K562 (cell line): ENCODE measurements around the gene CNFN. TPM values are rescaled to one million over a fixed set of nuclear protein-coding genes. Genes with fewer than 3 reads are reported as not detected.

ENCODE experiments used
- ATAC-seq: fragments of 200-7000 bp; cut with Tn5 transposase; 3 replicates; pipeline ENCODE4 v1.9.1; 2020; ENCODE audit warnings: moderate library complexity
- BruUV-seq: library from RNA; stranded (reverse); fragments of 400-500 nt; replicated peaks from 2 replicates; lab custom pipeline; 2021; lab: Mats Ljungman, UMichigan
- CTCF ChIA-PET: fragments of 300-600 bp; formaldehyde crosslinking; extraction: SDS; loops from one replicate; lab custom pipeline; 2021; ENCODE audit warnings: low intra/inter-chr PET ratio; lab: Yijun Ruan, JAX
- POLR2A ChIA-PET: fragments of 300-600, 350-650 bp; sonication (Branson Sonifier 250); formaldehyde crosslinking; extraction: SDS; loops from one replicate; lab custom pipeline; 2021; ENCODE audit warnings: antibody characterized with exemption, inconsistent platforms; lab: Yijun Ruan, JAX
- DNase-seq, 4 experiments: peaks; one replicate each; pipeline versions ENCODE4 v3.0.0 to v3.0.0-alpha.2; 2011 to 2018; ENCODE audit warnings: low spot score in 3 of 4, mixed read lengths in 3 of 4; ENCODE audit errors: extremely low read depth in 1 of 4
- FAIRE-seq: peaks from 2 replicates; lab custom pipeline; 2011; peaks lifted over from hg19 to GRCh38; lab: Jason Lieb, UNC
- H2AFZ ChIP-seq: 2 replicates; pipeline ENCODE4 v1.6.0; 2011; ENCODE audit warnings: low read depth, low read length, control low read depth, inconsistent platforms
- H3K27ac ChIP-seq: fragments of 200-600 bp; 3 replicates; pipeline ENCODE4 v1.8.0; 2011; ENCODE audit warnings: low read depth, mild to moderate bottlenecking, control low read depth, inconsistent platforms, low read length, moderate library complexity, mixed read lengths; ENCODE audit errors: extremely low read depth
- H3K27me3 ChIP-seq, 2 experiments: fragments of 300-600 bp in 1 of 2; 2 replicates in 1 of 2; 3 replicates in 1 of 2; pipeline versions ENCODE4 v1.6.0 to v1.8.0; 2011; ENCODE audit warnings: inconsistent platforms in 2 of 2, low read length in 2 of 2, mild to moderate bottlenecking in 1 of 2, mixed read lengths in 1 of 2, moderate library complexity in 1 of 2; ENCODE audit not compliant: control insufficient read depth in 2 of 2, insufficient read depth in 2 of 2
- H3K36me3 ChIP-seq: fragments of 300-600 bp; 3 replicates; pipeline ENCODE4 v1.8.0; 2011; ENCODE audit warnings: mild to moderate bottlenecking, low read length, inconsistent platforms; ENCODE audit not compliant: control insufficient read depth, insufficient read depth
- H3K4me1 ChIP-seq, 2 experiments: fragments of 200-600 bp in 1 of 2; replicated peaks in 1 of 2; 2 replicates in 1 of 2; 3 replicates in 1 of 2; pipeline versions ENCODE4 v1.5.1 to v1.8.0; 2011; ENCODE audit warnings: inconsistent platforms in 2 of 2, low read length in 2 of 2, mild to moderate bottlenecking in 1 of 2, mixed read lengths in 1 of 2, moderate library complexity in 1 of 2; ENCODE audit not compliant: control insufficient read depth in 2 of 2, insufficient read depth in 2 of 2
- H3K4me2 ChIP-seq: 2 replicates; pipeline ENCODE4 v1.6.1; 2011; ENCODE audit warnings: low read length, control low read depth, inconsistent platforms, mixed read lengths; ENCODE audit not compliant: insufficient read depth
- H3K4me3 ChIP-seq: fragments of 200-600 bp; sonication (generic), shearing (Covaris generic); 2 replicates; pipeline ENCODE4 v1.5.1; 2016; ENCODE audit warnings: control low read depth, inconsistent platforms
- H3K79me2 ChIP-seq: fragments of 200-600 bp; 3 replicates; pipeline ENCODE4 v1.8.0; 2011; ENCODE audit warnings: low read length, inconsistent platforms; ENCODE audit not compliant: control insufficient read depth, insufficient read depth
- H3K9ac ChIP-seq, 2 experiments: 2 replicates each; pipeline versions ENCODE4 v1.6.0 to v1.6.1; 2011; ENCODE audit warnings: low read depth in 2 of 2, low read length in 2 of 2, control low read depth in 1 of 2, inconsistent platforms in 1 of 2, mild to moderate bottlenecking in 1 of 2, mixed read lengths in 1 of 2; ENCODE audit not compliant: insufficient read depth in 1 of 2
- H3K9me1 ChIP-seq: one replicate; pipeline ENCODE4 v1.6.0; 2011; ENCODE audit warnings: inconsistent platforms, mild to moderate bottlenecking, low read length, moderate library complexity; ENCODE audit not compliant: control insufficient read depth, insufficient read depth
- H3K9me3 ChIP-seq: replicated peaks from 2 replicates; pipeline ENCODE4 v1.5.1; 2011; ENCODE audit warnings: low read depth, low read length, inconsistent platforms; ENCODE audit not compliant: control insufficient read depth, insufficient read depth
- H4K20me1 ChIP-seq: replicated peaks from 2 replicates; pipeline ENCODE4 v1.6.1; 2011; ENCODE audit warnings: low read length, inconsistent platforms, mixed read lengths; ENCODE audit not compliant: control insufficient read depth, insufficient read depth
- POLR2G ChIP-seq: fragments of 200-400 bp; formaldehyde crosslinking; IDR thresholded peaks from 2 replicates; pipeline ENCODE4 v1.6.1; 2017; ENCODE audit warnings: low read depth, mild to moderate bottlenecking, antibody characterized with exemption, low read length, moderate library complexity
- ZNF407 ChIP-seq: fragments of 450-650 bp; IDR thresholded peaks from 2 replicates; pipeline ENCODE4 v1.6.1; 2016; ENCODE audit warnings: low read depth
- ZNF75A ChIP-seq: fragments of 450-650 bp; formaldehyde crosslinking; IDR thresholded peaks from 2 replicates; pipeline ENCODE4 v1.4.0; 2020; ENCODE audit warnings: mild to moderate bottlenecking
- WGBS: fragments of 100-300 bp; shearing (Covaris generic); methylation state at CpG from one replicate; pipeline ENCODE4 v1.1.6; 2016; ENCODE audit warnings: low coverage, mixed read lengths; ENCODE audit not compliant: insufficient coverage; ENCODE audit errors: missing lambda C conversion rate; 5-methylcytosine and 5-hydroxymethylcytosine counted together
- in situ Hi-C: fragments of 300-500 bp; cut with MboI; formaldehyde crosslinking; loops from 4 replicates; pipeline ENCODE4 v1.15.0; 2018; ENCODE audit warnings: inconsistent platforms, mixed read lengths
- intact Hi-C: fragments of 100-400 bp; cut with micrococcal nuclease; formaldehyde crosslinking; loops from 2 replicates; pipeline ENCODE4 v1.14.2; 2022
- polyA plus RNA-seq, 8 experiments: library from polyadenylated mRNA; depleted of rRNA in 4 of 8; stranded (reverse) in 5 of 8; unstranded in 3 of 8; fragments of >200 nt; fragmentation: Nextera tagmentation in 2 of 8; fragmentation: Illumina TruSeq in 1 of 8; extraction: Ambion mirVana in 2 of 8; extraction: Trizol in 1 of 8; gene quantifications; 2 replicates each; pipeline versions ENCODE4 v1.2.1 to v1.2.3, GENCODE V29; 2011 to 2014; ENCODE audit warnings: inconsistent platforms in 1 of 8, missing spikeins in 1 of 8
- total RNA-seq, 7 experiments: library from RNA; depleted of rRNA in 6 of 7; stranded (reverse); fragments of >200 nt in 6 of 7; fragmentation: Illumina TruSeq in 2 of 7; extraction: Trizol in 2 of 7; gene quantifications; 2 replicates each; pipeline versions ENCODE4 v1.2.1 to v1.2.3, GENCODE V29; 2011 to 2021; ENCODE audit warnings: low replicate concordance in 1 of 7

CNFN gene
- total and polyA plus RNA-seq, 9 of the 15 experiments (the other 6 are each of a cell fraction or from before 2014, with no cell fraction given): 0.18 to 0.52 (median 0.27) TPM; not detected in 5

GRCh38 chr19:42407085-42407815 is 17.2 kb upstream of the CNFN start:
- no peak; the same call in 2 of the 3 replicates for ATAC-seq
- H3K4me3 ChIP-seq: no peak overlapping the region
- no peaks in the 10 kb centered on the region for H3K79me2 ChIP-seq
- H3K27ac ChIP-seq: no peak overlapping the region
- peaks cover 0 to 43% of the 10 kb centered on the region in 2 experiments; a peak in 2 of 5 replicates for H3K4me1 ChIP-seq
- H3K9me3 ChIP-seq: no peaks in the 10 kb centered on the region
- CTCF ChIA-PET: no interaction called here
- TF ChIP-seq POLR2G (0 out of 2 replicates have a peak, but pooled peaks have one; percentile 19), ZNF75A (CRISPR knock-in tag) (no peak)
- TF ChIP-seq, all 486 proteins: peak for 1
- 32% methylated on average over 25 of the region's 30 CpGs for WGBS
- POLR2A ChIA-PET: interaction anchor here (0.6 to 1.4 kb wide), 4 partner anchors 11 to 288 kb away, joined by 3 to 13 read pairs (median 6); no protein-coding TSS in a partner anchor
- intact Hi-C loops: no loop called here
- H4K20me1 ChIP-seq: peaks cover 36% of the 10 kb centered on the region
- no peak overlapping the region for H2AFZ ChIP-seq
- no peaks in the 10 kb centered on the region for H3K36me3 ChIP-seq
- no peak overlapping the region for H3K4me2 ChIP-seq
- H3K9ac ChIP-seq: peak overlapping the region in 1 of 2 experiments; percentile 19; a peak in 2 of 4 replicates
- BruUV-seq: no TSS peak
- in situ Hi-C loops: no loop called here
- H3K9me1 ChIP-seq: no peaks in the 10 kb centered on the region
- FAIRE-seq (no peak), DNase-seq (no peak)
- peaks cover 0 to 8% of the 10 kb centered on the region in 2 experiments; a peak in 3 of 5 replicates for H3K27me3 ChIP-seq

- Histone ChIP-seq H3K79me2 (no peaks in the 10 kb centered on the region), H2AFZ (no peak overlapping the region), H3K4me3 (no peak overlapping the region), H3K9me3 (no peaks in the 10 kb centered on the region), H3K4me1 (peaks cover 0 to 48% of the 10 kb centered on the region in 2 experiments; a peak in 2 of 5 replicates), H3K9ac (no peak overlapping the region; a peak in 1 of 4 replicates), H3K4me2 (no peak overlapping the region), H3K27me3 (peaks cover 0 to 9% of the 10 kb centered on the region in 2 experiments; a peak in 3 of 5 replicates), H4K20me1 (peaks cover 27% of the 10 kb centered on the region), H3K27ac (no peak overlapping the region), H3K36me3 (no peaks in the 10 kb centered on the region), H3K9me1 (peaks cover 2% of the 10 kb centered on the region)
- no TSS peak for BruUV-seq
- CTCF ChIA-PET: no interaction called here
- ATAC-seq (no peak), FAIRE-seq (no peak), DNase-seq (no peak)
- POLR2A ChIA-PET: interaction anchor here (0.6 to 1.4 kb wide), 2 partner anchors 14 to 15 kb away, joined by 3 to 9 read pairs; no protein-coding TSS in a partner anchor
- WGBS: 19% methylated on average over 10 of the region's 11 CpGs
- intact Hi-C loops (no loop called here), in situ Hi-C loops (no loop called here)
- no peak for TF ChIP-seq ZNF407
Measured at GRCh38 chr19:42406111-42406510, 16.0 kb upstream of the CNFN start.
